Stimulated activated CD4-positive, alpha-beta T cell treated with anti-CD3 and anti-CD28 coated beads, Interleukin-12 subunit alpha, Interleukin-12 subunit beta, amount 100 ng/mL, for 24 hours (primary cell): ENCODE measurements around the gene DDX49.

Experiments used
- DNase-seq, 2 experiments: peaks; one replicate each; pipeline ENCODE4 v3.0.0-alpha.2; 2020; ENCODE audit warnings: low read depth in 2 of 2

DDX49 gene

DNA sequence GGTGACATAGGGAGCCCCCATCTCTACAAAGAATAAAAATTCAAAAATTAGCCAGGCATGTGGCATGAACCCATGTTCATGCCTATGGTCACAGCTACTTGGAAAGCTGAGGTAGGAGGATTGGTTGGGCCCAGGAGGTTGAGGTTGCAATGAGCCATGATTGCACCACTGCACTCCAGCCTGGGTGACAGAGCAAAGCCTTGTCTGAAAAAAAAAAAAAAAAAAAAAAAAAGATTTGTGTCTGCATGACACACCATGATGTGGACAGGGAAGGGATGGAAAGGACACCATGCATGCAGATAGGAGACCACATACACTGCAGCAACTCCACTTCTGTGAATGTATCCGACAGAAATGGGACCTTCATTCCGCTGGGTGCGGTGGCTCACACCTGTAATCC is 55.5 kb downstream of the DDX49 start:
- DNase-seq, result no peak

DNA sequence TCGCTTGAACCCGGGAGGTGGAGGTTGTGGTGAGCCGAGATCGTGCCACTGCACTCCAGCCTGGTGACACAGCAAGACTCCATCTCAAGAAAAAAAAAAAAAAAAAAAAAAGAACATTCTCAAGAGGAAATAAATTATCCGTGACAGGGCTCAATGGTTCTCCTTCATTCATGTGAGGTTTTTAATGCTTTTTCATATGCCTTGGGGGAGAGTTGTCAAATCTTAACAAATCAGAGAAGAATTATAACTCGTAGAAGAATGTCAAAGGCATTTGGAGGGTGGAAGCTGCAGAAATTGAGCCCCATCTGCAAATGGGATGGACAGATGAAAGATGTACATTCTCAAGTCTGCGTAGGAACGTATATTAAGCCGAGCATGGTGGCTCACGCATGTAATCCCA is 56.4 kb downstream of the DDX49 start:
- no peak for DNase-seq
